Central memory CD8-positive, alpha-beta T cell (primary cell): Measurements from ENCODE around the gene KLF16.
A peak's percentile ranks its signal among the peaks of the same experiment; 100 is the strongest.
"Not testable (repeated sequence)": the region's sequence is repeated elsewhere in the genome, so short reads cannot be mapped to it uniquely, and the experiment has no call there.

ENCODE experiments used
- ATAC-seq: fragments of 150-1000 bp; cut with Tn5 transposase; replicated peaks from 2 replicates; pipeline ENCODE4 v1.10.0; 2022; ENCODE audit warnings: mild to moderate bottlenecking, moderate FRiP score, moderate number of reproducible peaks; ENCODE audit not compliant: poor library complexity, severe bottlenecking; ENCODE audit errors: extremely low read depth
- DNase-seq, 2 donors: peaks; one replicate each; pipeline ENCODE4 v3.0.0; 2021; ENCODE audit warnings: low spot score in 2 of 2
- H3K27ac Mint-ChIP-seq: one replicate; pipeline ENCODE4 v1.8.0; 2022; ENCODE audit warnings: low read depth, mild to moderate bottlenecking, moderate library complexity, mixed read lengths
- H3K27me3 Mint-ChIP-seq: one replicate; pipeline ENCODE4 v1.8.0; 2022; ENCODE audit warnings: mixed read lengths
- H3K36me3 Mint-ChIP-seq: one replicate; pipeline ENCODE4 v1.8.0; 2022; ENCODE audit warnings: mild to moderate bottlenecking, moderate library complexity, mixed read lengths; ENCODE audit not compliant: insufficient read depth
- H3K4me1 Mint-ChIP-seq: one replicate; pipeline ENCODE4 v1.8.0; 2022; ENCODE audit warnings: mixed read lengths
- H3K4me3 Mint-ChIP-seq: one replicate; pipeline ENCODE4 v1.8.0; 2022; ENCODE audit warnings: mild to moderate bottlenecking, moderate library complexity, mixed read lengths
- H3K9me3 Mint-ChIP-seq: one replicate; pipeline ENCODE4 v1.8.0; 2022; ENCODE audit warnings: mixed read lengths

The KLF16 gene

DNA sequence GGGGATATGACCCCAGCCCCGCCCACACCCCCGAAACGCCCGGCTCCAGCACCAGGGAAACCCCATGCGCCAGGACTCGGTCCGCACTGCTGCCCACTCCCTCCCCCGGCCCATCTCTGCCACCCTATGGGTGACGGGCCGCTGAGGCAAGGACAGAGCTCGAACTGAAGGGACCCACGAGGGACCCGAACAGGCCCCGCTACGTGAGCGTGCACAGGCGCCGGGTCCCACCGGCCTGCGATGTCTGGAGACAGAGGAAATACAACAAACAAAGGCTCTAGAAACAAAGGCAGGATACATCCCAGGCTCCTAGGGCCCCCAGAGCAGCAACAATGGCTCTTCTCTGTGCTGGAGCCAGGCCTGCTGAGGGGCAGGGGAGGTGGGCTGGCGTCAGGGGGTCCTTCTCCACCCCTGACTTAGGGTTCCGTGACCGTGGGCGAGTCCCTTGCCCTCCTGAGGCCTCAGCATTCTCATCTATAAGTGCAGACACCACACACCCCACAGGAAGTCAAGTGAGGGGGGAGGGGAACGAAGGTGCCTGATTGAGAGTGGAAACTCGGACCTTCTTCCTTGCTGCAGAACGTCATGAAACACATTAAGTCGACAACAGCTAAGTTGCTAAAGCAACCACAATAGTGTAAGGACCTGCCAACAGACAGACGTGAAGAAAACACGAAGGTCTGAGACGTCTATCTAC, 18.9 kb upstream of the KLF16 start:
- ATAC-seq (peak; percentile 74), DNase-seq (peak; percentile 59 to 89)
- Mint-ChIP-seq H3K9me3 (no peaks in the 10 kb centered on the region), H3K4me1 (peaks cover 29% of the 10 kb centered on the region), H3K4me3 (peak overlapping the region; percentile 98), H3K27ac (peak overlapping the region; percentile 99), H3K36me3 (peaks cover 40% of the 10 kb centered on the region), H3K27me3 (no peaks in the 10 kb centered on the region)

DNA sequence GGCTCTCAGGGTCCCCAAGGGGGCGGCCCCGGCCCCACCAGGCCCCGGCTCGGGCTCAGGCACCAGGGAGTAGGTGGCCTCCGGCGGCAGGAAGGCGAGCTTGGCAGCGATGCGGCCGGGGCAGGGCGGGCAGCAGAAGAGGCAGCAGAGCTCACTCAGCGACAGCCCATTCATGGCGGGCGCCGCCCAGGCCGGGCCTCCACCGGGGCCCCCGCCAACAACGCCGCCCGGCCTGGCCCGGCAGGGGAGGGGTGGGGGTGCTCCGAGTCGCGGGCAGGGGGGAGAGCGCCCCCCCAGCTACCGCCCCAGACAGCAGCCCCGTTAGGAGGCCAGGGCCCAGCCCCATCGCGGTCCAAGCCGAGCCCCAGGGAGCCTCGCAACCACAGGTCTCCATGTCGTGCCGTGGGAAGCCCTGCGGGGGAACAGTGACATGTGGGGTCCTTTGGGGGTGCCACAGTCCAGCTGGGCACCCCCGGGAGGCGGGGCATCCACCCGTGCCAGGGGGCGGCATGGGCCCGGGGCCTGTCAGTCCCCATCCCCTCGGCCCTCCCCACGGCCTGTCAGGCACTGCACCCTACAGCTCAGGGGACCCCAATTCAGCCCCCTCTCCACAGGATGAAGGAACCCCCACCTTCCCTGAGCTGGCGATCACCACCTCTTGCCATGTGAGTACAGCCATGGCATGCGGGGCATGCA, 18.2 kb upstream of the KLF16 start:
- not testable (repeated sequence) for H3K27me3 Mint-ChIP-seq, H3K9me3 Mint-ChIP-seq, DNase-seq, ATAC-seq
- peak overlapping the region; percentile 98 for H3K4me3 Mint-ChIP-seq
- H3K4me1 Mint-ChIP-seq = peaks cover 30% of the 10 kb centered on the region
- peak overlapping the region; percentile 99 for H3K27ac Mint-ChIP-seq
- H3K36me3 Mint-ChIP-seq = peaks cover 44% of the 10 kb centered on the region

DNA sequence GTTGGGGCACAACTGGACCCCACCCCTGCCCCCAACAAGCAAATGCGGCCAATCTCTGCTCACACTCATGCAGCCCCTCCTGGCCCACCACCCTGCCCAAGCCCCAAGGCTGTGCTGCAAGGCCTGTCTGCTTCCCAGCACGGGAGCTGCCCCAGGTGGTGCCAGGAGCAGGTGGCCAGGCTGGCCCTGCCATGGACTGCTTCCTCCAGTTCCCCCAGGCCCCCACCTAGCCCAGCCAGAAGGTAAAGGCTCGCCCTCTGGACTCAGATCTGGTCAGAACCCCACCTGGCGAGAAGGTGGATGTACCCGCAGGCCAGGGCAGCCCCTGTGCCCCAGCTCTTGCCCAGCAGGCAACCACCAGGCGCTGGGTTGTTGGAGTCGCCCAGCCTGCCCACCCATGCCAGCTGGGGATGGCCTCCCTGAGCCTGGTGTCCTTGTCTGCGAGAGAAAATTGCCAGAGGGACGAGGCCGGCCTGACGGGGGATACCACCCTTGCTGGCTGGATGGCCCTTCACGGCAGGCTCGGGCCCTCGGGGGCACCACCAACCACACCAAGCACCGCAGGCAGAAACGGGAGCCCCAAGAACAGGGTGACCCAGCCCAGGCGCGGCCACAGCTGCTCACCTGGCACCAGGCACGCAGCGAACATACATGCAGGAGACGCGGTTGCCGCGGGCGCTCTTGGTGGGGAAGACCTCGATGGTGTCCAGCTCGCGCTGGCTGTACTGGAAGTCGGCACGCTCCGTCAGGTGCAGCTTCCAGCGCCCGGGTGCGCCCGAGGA, 17.4 kb upstream of the KLF16 start:
- H3K27ac Mint-ChIP-seq = peak overlapping the region; percentile 67
- H3K27me3 Mint-ChIP-seq = no peaks in the 10 kb centered on the region
- ATAC-seq (no peak), DNase-seq (no peak)
- peak overlapping the region; percentile 56 for H3K4me3 Mint-ChIP-seq
- peaks cover 49% of the 10 kb centered on the region for H3K36me3 Mint-ChIP-seq
- no peaks in the 10 kb centered on the region for H3K9me3 Mint-ChIP-seq
- peaks cover 35% of the 10 kb centered on the region for H3K4me1 Mint-ChIP-seq

DNA sequence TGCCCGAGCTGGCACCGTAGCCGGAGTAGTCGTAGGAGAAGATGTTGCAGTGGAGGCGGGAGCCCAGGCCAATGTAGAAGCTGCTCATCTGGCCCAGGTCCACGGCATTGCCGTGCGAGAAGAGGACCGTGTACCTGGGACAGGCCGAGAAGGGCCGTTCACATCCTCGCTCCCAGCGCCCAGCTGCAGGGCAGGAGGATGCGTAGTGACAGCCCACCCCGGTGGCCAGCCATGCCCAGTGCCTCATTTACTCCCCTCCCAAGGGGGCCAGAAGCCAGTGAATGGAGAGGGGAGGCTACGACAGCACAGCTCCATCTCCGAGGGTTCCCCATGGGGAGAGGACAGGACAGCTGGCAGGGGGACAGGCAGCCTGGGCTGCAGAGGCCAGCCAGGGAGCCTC, 16.6 kb upstream of the KLF16 start:
- peak overlapping the region; percentile 67 for H3K27ac Mint-ChIP-seq
- peaks cover 43% of the 10 kb centered on the region for H3K4me1 Mint-ChIP-seq
- H3K4me3 Mint-ChIP-seq = peak overlapping the region; percentile 56
- H3K9me3 Mint-ChIP-seq, ATAC-seq, H3K27me3 Mint-ChIP-seq, DNase-seq: not testable (repeated sequence)
- peaks cover 51% of the 10 kb centered on the region for H3K36me3 Mint-ChIP-seq

DNA sequence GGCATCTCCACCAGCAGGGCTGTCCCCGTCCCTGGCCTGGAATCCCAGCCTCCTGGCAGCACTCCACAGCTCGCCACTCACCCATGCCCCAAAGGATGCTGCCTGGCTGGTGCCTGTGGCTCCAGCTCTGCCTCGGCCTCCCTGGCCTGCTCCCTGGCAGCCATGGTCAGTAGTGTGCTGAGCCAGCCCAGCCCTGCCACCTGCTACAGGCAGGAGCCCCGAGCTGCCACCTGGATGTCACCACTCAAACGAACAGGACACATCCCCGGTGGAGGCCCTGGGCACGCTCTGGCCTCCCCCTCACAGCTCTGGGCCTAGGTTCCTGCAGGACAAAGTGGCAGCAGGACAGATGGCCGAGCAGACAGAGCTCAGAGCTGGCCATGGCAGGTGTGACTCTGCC, 15.2 kb upstream of the KLF16 start:
- not testable (repeated sequence) for H3K4me3 Mint-ChIP-seq, DNase-seq, ATAC-seq, H3K9me3 Mint-ChIP-seq, H3K27me3 Mint-ChIP-seq
- Mint-ChIP-seq H3K36me3 (peaks cover 45% of the 10 kb centered on the region), H3K27ac (peak overlapping the region; percentile 61), H3K4me1 (peaks cover 44% of the 10 kb centered on the region)

DNA sequence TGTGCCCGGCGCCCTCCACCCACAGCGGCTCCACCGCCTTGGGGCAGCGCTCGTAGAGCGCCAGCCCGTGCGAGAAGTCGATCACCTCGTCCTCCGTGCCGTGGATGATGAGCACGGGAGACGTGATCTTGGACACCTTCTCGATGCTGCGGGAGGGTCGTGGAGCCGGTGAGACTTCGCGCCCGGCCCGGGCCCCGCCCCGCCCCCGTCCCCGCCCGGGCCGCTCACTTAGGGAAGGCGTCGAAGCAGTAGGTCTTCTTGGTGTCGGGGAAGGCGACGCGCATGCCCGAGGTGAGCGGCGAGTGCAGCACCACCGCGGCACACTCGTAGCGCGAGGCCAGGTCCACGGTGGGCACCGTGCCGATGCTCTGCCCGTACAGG, 13.9 kb upstream of the KLF16 start:
- Mint-ChIP-seq H3K36me3 (peaks cover 41% of the 10 kb centered on the region), H3K4me1 (peaks cover 31% of the 10 kb centered on the region)
- DNase-seq, H3K4me3 Mint-ChIP-seq, H3K27me3 Mint-ChIP-seq, ATAC-seq, H3K27ac Mint-ChIP-seq, H3K9me3 Mint-ChIP-seq: not testable (repeated sequence)

DNA sequence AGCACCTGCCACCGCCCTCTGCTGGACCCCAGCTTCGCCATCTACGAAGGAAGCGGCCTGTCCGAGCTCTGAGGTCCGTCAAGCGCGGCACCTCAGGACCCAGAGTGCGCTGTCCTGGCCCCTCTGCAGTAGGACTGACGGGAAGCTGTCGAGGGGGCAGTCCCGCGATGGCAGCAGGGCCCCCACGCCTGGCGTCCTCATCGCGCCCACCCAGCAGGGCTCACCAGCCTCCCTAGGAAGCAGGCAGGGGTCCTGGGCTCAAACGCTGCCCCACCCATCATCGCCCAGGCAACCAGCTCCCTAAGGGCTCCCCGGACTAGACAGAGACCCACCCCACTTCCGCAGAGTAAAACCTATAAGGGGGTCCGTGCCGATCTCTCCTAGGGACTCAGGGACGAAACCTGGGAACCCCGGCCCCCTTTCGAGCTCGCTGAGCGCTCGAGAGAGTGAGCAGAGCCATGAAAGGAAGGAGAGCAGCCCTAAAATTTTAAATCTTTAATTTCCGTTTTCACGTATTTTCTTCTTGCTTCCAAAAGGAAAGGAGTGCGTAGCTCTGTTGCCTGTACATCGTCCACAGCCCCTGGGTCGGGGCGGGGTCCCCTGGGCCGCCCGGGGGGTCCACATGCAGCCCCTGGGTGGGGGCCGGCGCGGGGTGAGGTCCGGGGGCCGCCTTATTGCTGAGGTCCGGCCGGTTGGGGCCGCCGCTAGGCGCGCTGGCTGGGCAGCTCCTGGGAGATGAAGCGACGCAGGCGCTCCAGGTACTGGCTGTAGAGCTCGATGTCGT, 13.3 kb upstream of the KLF16 start:
- not testable (repeated sequence) for ATAC-seq, H3K27me3 Mint-ChIP-seq, DNase-seq, H3K9me3 Mint-ChIP-seq
- Mint-ChIP-seq H3K36me3 (peaks cover 39% of the 10 kb centered on the region), H3K4me1 (peaks cover 26% of the 10 kb centered on the region), H3K4me3 (peak overlapping the region; percentile 99), H3K27ac (peak overlapping the region; percentile 97)

DNA sequence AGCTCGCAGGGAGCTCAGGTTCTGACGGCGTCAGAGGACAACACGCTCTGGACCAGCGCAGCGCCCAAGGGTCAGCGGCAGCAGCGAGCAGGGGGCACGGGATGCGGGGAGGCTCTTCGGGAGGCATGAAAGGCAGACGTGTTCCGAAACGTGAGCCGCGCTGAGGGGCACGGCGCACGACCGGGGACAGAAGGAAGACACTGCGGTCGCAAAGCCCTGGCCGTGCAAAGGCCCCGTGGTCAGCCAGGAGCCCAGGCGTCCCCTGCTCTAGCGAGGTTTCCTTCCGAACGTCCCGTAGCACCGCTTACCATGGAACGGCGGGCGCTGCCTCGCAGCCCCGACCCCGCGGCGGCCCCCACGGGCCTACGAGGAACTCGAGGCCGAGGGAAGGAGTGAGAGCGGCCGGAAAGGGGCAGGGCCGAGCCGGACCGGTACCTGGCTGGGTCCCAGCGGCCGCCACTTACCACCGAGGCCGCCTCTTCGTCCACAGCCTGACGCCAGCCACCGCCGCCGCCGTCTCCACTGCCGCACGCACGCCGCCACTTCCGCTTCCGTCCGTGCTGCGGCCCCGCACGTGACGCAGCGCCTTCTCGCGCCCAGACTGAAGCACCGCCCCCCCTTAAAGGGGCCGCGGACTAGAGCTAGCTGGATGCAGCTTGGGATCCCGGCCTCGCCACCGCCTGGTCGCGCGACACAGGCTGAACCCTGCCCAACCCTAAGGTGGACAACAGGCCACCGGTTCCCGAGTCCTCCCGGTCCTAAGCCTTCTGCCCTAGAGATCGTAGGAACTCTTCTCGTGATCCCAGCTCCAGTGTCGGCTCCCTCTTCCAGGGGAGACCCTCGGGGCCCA, 12.5 kb upstream of the KLF16 start:
- Mint-ChIP-seq H3K4me1 (peaks cover 26% of the 10 kb centered on the region), H3K4me3 (peak overlapping the region; percentile 99), H3K27me3 (no peaks in the 10 kb centered on the region), H3K36me3 (peaks cover 37% of the 10 kb centered on the region), H3K27ac (peak overlapping the region; percentile 97), H3K9me3 (no peaks in the 10 kb centered on the region)
- peak; percentile 90 for ATAC-seq
- peak; percentile 69 to 77 for DNase-seq

DNA sequence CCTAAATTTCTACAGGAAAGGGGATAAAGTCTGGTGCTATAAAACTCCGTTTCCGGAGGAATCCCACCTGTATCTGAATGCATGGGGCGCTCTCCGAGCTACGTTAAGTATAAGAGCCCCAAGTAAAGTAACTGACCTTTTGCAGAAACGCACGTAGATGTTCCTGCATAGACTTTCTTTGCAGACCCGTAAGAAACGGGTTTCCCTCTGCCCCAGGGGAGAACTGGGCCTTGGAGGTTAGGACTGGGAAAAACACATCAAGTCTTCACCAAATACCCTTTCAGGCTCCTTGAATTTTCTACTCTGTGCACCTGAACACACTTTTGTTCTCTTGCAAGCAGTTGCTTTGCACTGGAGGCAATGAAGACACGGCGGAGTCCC, 11.9 kb upstream of the KLF16 start:
- Mint-ChIP-seq H3K4me3 (peak overlapping the region; percentile 99), H3K27ac (peak overlapping the region; percentile 97), H3K36me3 (peaks cover 35% of the 10 kb centered on the region), H3K4me1 (peaks cover 26% of the 10 kb centered on the region)
- ATAC-seq, DNase-seq, H3K27me3 Mint-ChIP-seq, H3K9me3 Mint-ChIP-seq: not testable (repeated sequence)

DNA sequence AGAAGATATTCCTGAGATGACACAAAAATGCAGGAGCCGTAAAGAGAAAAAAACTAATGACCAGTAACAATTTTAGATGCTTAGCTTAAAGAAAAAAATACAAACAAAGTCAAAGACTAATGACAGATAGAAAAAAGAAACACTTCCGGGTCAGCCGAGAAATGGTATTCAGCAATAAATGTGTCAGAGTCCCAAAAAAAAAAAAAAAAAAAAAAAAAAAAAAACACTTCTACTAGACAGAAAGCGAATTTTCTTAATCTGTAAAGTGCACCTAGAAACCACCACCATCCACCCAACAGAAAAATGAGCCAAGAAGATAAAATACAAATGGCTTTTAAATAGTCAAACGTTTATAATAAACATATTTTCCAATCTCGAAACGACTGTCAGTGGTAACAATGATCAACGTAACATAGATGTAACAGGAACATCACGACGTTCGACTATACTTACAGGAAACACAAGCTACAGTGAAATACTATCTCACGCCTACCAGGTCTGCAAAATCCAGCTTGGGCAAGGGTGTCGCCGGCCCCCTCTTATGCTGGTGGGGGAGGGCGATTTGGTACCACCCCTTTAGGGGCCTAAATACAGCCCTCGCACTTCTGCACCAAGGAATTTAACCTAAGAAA, 11.3 kb upstream of the KLF16 start:
- peak; percentile 52 for ATAC-seq
- no peak for DNase-seq
- Mint-ChIP-seq H3K4me3 (peak overlapping the region; percentile 99), H3K4me1 (peaks cover 26% of the 10 kb centered on the region), H3K27ac (peak overlapping the region; percentile 97), H3K36me3 (peaks cover 35% of the 10 kb centered on the region), H3K9me3 (no peaks in the 10 kb centered on the region), H3K27me3 (no peaks in the 10 kb centered on the region)
